Fibroblast of lung (primary cell): ENCODE data around the gene SMC1B.

Source experiments
- EZH2 ChIP-seq: IDR thresholded peaks from 2 replicates; pipeline ENCODE4 v1.5.1; 2012; ENCODE audit warnings: low read length, control low read depth, mild to moderate bottlenecking; ENCODE audit errors: missing control alignments
- TF ChIP-seq, protein P1 (sequence below), 2 donors: IDR thresholded peaks in 1 of 2; conservative IDR thresholded peaks in 1 of 2; 1 replicate in 1 of 2; 2 replicates in 1 of 2; pipeline ENCODE4 v1.5.1; 2011 to 2012; ENCODE audit warnings: low read length in 2 of 2, control low read depth in 1 of 2, inconsistent platforms in 1 of 2, low read depth in 1 of 2, mild to moderate bottlenecking in 1 of 2

DNA sequence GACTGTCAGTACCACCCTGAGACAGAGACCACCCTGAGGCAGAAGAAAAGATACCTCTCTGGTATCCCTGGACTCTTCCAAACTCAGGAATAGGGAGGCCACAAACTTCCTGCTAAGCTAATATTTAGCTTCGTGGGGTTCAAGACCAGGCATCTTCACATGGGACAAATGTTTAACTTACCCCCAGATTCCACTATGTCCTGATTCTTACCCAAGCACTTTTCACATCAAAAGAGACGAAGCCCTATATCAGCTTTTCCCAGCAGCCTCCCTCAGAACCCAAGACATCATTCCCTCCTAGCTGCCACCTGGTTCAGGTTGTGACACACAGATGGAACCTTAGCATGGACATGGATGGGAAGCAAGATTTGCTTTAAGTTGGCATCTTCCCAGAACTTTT lies 32.1 kb downstream of the SMC1B start:
- TF ChIP-seq, protein P1, sequence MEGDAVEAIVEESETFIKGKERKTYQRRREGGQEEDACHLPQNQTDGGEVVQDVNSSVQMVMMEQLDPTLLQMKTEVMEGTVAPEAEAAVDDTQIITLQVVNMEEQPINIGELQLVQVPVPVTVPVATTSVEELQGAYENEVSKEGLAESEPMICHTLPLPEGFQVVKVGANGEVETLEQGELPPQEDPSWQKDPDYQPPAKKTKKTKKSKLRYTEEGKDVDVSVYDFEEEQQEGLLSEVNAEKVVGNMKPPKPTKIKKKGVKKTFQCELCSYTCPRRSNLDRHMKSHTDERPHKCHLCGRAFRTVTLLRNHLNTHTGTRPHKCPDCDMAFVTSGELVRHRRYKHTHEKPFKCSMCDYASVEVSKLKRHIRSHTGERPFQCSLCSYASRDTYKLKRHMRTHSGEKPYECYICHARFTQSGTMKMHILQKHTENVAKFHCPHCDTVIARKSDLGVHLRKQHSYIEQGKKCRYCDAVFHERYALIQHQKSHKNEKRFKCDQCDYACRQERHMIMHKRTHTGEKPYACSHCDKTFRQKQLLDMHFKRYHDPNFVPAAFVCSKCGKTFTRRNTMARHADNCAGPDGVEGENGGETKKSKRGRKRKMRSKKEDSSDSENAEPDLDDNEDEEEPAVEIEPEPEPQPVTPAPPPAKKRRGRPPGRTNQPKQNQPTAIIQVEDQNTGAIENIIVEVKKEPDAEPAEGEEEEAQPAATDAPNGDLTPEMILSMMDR (conservative IDR thresholded peaks at IDR 0.05 in 1 of 2, IDR thresholded peaks at IDR 0.05 in 1 of 2; ENCODE audit: low read depth in 1 of 2, low read length in 2 of 2) = no peak
- no peak for TF ChIP-seq EZH2
